Measurements from ENCODE around the gene AOPEP.

DNA sequence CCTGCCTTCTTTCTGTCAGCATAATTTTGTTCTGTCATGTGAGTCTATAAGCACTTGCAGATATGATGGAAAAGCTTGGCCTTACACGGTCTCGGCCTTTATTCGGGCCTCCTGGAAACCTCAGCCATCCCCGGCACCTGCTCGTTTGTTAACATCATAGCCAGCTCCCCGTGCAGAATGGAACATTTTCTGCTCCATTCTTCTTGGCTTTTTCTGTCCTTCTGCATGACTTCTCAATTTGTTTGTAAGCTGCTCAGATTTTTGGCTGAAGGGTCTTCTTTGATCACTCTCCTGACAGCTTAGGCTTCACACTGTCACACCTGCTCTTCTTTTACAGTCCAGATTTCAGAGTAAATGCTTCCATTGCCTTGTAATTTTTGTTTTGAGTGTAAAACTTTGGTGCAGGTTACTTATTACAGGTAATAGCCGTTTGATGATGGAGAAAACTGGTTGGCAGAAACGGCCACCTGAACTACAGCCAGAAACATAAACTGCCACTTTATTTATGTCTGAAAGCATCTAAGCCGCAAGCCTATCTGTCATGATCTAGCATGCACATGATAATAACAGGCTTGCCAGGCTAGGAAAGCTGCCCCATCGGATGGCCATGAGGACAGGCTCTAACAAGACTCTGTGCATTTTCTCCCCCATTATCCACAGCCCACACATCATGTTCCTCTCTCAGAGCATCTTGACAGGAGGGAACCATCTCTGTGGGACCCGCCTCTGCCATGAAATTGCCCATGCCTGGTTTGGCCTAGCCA, 197.0 kb downstream of the AOPEP start:
- TF ChIP-seq POLR2A (IDR thresholded peaks at IDR 0.05; ENCODE audit: low read depth, low read length) (no peak), POLR2AphosphoS5 (IDR thresholded peaks at IDR 0.05; ENCODE audit: low read depth, low read length) (no peak), TAF1 (IDR thresholded peaks at IDR 0.05; ENCODE audit: low read depth, low read length) (no peak), PAX5 (IDR thresholded peaks at IDR 0.05; ENCODE audit: insufficient read depth, low read length, severe bottlenecking) (no peak), SPI1 (IDR thresholded peaks at IDR 0.05; ENCODE audit: low read depth, low read length) (no peak)

All from GM12891 (cell line).